Bronchial epithelial cell (primary cell): ENCODE data around the gene CA5B. TPM values are rescaled to one million over a fixed set of nuclear protein-coding genes. Genes with fewer than 3 reads are reported as not detected.
"Not testable (repeated sequence)": the region's sequence is repeated elsewhere in the genome, so short reads cannot be mapped to it uniquely, and the experiment has no call there.

ENCODE experiments used
- DNase-seq: peaks from one replicate; pipeline ENCODE4 v3.0.0-alpha.2; 2010; ENCODE audit warnings: low read depth
- FAIRE-seq: peaks from 2 replicates; lab custom pipeline; 2011; peaks lifted over from hg19 to GRCh38; lab: Jason Lieb, UNC
- H3K27me3 ChIP-seq: 2 replicates; pipeline ENCODE4 v1.5.1; 2011; ENCODE audit warnings: low read length; ENCODE audit not compliant: control insufficient read depth, insufficient read depth
- H3K36me3 ChIP-seq: 2 replicates; pipeline ENCODE4 v1.5.1; 2011; ENCODE audit warnings: low read length; ENCODE audit not compliant: control insufficient read depth, insufficient read depth
- H3K4me3 ChIP-seq: 2 replicates; pipeline ENCODE4 v1.5.1; 2011; ENCODE audit warnings: mild to moderate bottlenecking, low read depth, low read length, control low read depth
- total RNA-seq: library from RNA; depleted of rRNA; stranded (reverse); fragments of >200 nt; gene quantifications from 2 replicates; pipeline ENCODE4 v1.2.1, GENCODE V29; 2014
- TF ChIP-seq, protein P1 (sequence below): IDR thresholded peaks from 2 replicates; pipeline ENCODE4 v1.5.1; 2011; ENCODE audit warnings: mild to moderate bottlenecking, moderate library complexity, low read length, control low read depth, inconsistent platforms; ENCODE audit not compliant: insufficient read depth, severe bottlenecking

CA5B gene
- total RNA-seq, 1 donor from 2014 or later = 6.1 TPM

GRCh38 chrX:15825936-15826335 lies 87.9 kb downstream of the CA5B start:
- TF ChIP-seq, protein P1, sequence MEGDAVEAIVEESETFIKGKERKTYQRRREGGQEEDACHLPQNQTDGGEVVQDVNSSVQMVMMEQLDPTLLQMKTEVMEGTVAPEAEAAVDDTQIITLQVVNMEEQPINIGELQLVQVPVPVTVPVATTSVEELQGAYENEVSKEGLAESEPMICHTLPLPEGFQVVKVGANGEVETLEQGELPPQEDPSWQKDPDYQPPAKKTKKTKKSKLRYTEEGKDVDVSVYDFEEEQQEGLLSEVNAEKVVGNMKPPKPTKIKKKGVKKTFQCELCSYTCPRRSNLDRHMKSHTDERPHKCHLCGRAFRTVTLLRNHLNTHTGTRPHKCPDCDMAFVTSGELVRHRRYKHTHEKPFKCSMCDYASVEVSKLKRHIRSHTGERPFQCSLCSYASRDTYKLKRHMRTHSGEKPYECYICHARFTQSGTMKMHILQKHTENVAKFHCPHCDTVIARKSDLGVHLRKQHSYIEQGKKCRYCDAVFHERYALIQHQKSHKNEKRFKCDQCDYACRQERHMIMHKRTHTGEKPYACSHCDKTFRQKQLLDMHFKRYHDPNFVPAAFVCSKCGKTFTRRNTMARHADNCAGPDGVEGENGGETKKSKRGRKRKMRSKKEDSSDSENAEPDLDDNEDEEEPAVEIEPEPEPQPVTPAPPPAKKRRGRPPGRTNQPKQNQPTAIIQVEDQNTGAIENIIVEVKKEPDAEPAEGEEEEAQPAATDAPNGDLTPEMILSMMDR = no peak
- no peak overlapping the region for H3K4me3 ChIP-seq
- FAIRE-seq = no peak
- no peaks in the 10 kb centered on the region for H3K36me3 ChIP-seq
- no peaks in the 10 kb centered on the region for H3K27me3 ChIP-seq
- no peak for DNase-seq

GRCh38 chrX:15829217-15829616 lies 91.1 kb downstream of the CA5B start:
- H3K27me3 ChIP-seq = no peaks in the 10 kb centered on the region
- FAIRE-seq = no peak
- H3K4me3 ChIP-seq = no peak overlapping the region
- no peak for DNase-seq
- H3K36me3 ChIP-seq = no peaks in the 10 kb centered on the region
- TF ChIP-seq, protein P1 = no peak

DNA sequence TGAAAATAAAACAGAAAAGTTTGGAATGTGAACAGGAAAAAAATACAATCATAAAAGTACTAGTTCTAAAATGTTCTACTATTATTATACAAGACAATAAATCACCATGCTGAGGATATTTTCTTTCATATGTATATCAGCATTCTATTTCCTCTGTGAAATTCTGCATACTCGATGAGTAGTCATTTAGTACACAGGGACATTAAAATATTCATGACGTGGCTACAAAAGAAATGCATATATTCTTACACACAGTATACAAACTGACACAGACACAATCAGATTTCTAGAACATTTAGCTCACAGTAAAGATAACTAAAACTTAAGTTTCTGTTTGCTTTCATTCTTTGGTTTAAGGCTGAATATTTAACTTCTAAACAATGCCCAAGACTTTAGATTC lies 93.3 kb downstream of the CA5B start:
- not testable (repeated sequence) for H3K4me3 ChIP-seq, H3K27me3 ChIP-seq, FAIRE-seq, DNase-seq, H3K36me3 ChIP-seq

- no peak for DNase-seq
- Histone ChIP-seq H3K4me3 (no peak overlapping the region), H3K27me3 (no peaks in the 10 kb centered on the region), H3K36me3 (no peaks in the 10 kb centered on the region)
- no peak for FAIRE-seq
- TF ChIP-seq, protein P1 = no peak
Measured at GRCh38 chrX:15834053-15834452, 96.0 kb downstream of the CA5B start.

DNA sequence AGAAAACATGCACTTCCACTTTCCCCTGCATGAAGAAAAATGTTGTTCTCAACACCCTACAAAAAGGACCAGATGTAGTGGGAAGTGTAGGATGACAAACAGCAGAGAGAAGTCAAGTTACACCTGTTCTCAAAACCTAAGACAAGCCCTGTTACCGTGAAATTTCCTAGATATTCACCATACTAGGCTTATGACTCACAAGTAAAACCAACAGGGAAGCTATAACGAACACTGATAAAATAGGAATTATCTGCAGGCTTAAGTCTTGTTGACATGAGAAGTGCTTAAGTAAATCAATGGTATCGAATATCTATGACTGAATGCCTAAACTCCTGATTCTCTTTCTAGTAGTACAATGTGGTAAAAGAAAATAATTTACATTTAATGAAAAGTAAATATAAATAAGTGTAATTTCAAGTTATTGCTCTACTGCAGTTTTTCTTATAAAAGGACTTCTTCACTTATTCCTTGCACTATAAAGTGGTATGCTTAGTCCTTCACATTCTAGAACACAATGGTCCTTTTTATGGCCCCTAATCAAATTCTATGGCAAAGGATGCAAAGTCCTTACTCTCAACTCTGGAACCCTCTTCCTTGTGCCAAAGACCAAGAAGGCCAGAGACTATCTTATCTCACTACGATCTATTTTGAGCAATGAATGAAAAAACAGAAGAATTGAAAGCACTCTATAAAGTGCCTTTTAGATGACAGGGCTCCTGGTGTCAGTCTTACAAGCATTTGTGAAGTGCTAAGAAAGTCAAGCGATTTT lies 96.9 kb downstream of the CA5B start:
- Histone ChIP-seq H3K4me3 (no peak overlapping the region), H3K27me3 (no peaks in the 10 kb centered on the region), H3K36me3 (no peaks in the 10 kb centered on the region)
- DNase-seq (peak; percentile 11), FAIRE-seq (no peak)
- TF ChIP-seq, protein P1 = no peak

Other genes with a start within 250 kb of the CA5B start
- gene PIR, start 244.9 kb upstream of the CA5B start, total RNA-seq = 23.7 and 35.8 TPM in 2 replicates
- gene BMX, start 237.5 kb upstream of the CA5B start, total RNA-seq = not detected in 2 replicates
- gene ACE2, start 137.3 kb upstream of the CA5B start, total RNA-seq = 1.2 TPM in 1 of 2 replicates, not detected in the other
- 0.53 and 1.2 TPM in 2 replicates for gene CLTRN, start 73.5 kb upstream of the CA5B start, total RNA-seq
- gene ZRSR2, start 52.2 kb downstream of the CA5B start, total RNA-seq = 4.2 and 7.2 TPM in 2 replicates
- 12.8 and 16.3 TPM in 2 replicates for gene AP1S2, start 116.5 kb downstream of the CA5B start, total RNA-seq